Measurements from ENCODE around the gene PEX6. TPM values are rescaled to one million over a fixed set of nuclear protein-coding genes. Genes with fewer than 3 reads are reported as not detected.

Gene PEX6
- total and polyA plus RNA-seq, 2 of the 13 experiments (the other 11 are each of a cell fraction or from before 2014, with no cell fraction given) = 5.1 to 6.7 TPM

- 0 out of 2 replicates have a peak, but pooled peaks have one; percentile 15 for TF ChIP-seq ZHX1 (CRISPR knock-in tag; IDR thresholded peaks at IDR 0.05; ENCODE audit: low read depth)
- TF ChIP-seq NRL (CRISPR knock-in tag; IDR thresholded peaks at IDR 0.05; ENCODE audit: borderline replicate concordance) = 0 out of 2 replicates have a peak, but pooled peaks have one; percentile 44
- 0 out of 2 replicates have a peak, but pooled peaks have one; percentile 7 for TF ChIP-seq ZNF142 (CRISPR knock-in tag; IDR thresholded peaks at IDR 0.05)
- peak; percentile 80; the same call in 1 of the 2 replicates for TF ChIP-seq ZNF567 (CRISPR knock-in tag; IDR thresholded peaks at IDR 0.05; ENCODE audit: borderline replicate concordance)
- TF ChIP-seq SP5 (CRISPR knock-in tag; IDR thresholded peaks at IDR 0.05; ENCODE audit: borderline replicate concordance, low read depth) = no peak
- TF ChIP-seq, protein P1, sequence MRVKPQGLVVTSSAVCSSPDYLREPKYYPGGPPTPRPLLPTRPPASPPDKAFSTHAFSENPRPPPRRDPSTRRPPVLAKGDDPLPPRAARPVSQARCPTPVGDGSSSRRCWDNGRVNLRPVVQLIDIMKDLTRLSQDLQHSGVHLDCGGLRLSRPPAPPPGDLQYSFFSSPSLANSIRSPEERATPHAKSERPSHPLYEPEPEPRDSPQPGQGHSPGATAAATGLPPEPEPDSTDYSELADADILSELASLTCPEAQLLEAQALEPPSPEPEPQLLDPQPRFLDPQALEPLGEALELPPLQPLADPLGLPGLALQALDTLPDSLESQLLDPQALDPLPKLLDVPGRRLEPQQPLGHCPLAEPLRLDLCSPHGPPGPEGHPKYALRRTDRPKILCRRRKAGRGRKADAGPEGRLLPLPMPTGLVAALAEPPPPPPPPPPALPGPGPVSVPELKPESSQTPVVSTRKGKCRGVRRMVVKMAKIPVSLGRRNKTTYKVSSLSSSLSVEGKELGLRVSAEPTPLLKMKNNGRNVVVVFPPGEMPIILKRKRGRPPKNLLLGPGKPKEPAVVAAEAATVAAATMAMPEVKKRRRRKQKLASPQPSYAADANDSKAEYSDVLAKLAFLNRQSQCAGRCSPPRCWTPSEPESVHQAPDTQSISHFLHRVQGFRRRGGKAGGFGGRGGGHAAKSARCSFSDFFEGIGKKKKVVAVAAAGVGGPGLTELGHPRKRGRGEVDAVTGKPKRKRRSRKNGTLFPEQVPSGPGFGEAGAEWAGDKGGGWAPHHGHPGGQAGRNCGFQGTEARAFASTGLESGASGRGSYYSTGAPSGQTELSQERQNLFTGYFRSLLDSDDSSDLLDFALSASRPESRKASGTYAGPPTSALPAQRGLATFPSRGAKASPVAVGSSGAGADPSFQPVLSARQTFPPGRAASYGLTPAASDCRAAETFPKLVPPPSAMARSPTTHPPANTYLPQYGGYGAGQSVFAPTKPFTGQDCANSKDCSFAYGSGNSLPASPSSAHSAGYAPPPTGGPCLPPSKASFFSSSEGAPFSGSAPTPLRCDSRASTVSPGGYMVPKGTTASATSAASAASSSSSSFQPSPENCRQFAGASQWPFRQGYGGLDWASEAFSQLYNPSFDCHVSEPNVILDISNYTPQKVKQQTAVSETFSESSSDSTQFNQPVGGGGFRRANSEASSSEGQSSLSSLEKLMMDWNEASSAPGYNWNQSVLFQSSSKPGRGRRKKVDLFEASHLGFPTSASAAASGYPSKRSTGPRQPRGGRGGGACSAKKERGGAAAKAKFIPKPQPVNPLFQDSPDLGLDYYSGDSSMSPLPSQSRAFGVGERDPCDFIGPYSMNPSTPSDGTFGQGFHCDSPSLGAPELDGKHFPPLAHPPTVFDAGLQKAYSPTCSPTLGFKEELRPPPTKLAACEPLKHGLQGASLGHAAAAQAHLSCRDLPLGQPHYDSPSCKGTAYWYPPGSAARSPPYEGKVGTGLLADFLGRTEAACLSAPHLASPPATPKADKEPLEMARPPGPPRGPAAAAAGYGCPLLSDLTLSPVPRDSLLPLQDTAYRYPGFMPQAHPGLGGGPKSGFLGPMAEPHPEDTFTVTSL (CRISPR knock-in tag; IDR thresholded peaks at IDR 0.05; ENCODE audit: borderline replicate concordance) = no peak
- 0 out of 2 replicates have a peak, but pooled peaks have one; percentile 9 for TF ChIP-seq TBX2 (CRISPR knock-in tag; IDR thresholded peaks at IDR 0.05; ENCODE audit: borderline replicate concordance)
- TF ChIP-seq MAZ (IDR thresholded peaks at IDR 0.05; ENCODE audit: borderline replicate concordance, low read depth, low read length) = no peak
- TF ChIP-seq MAZ (CRISPR knock-in tag; IDR thresholded peaks at IDR 0.05; ENCODE audit: low read depth) = peak; percentile 9; the same call in 1 of the 2 replicates
- no peak for TF ChIP-seq ZNF275 (CRISPR knock-in tag; IDR thresholded peaks at IDR 0.05; ENCODE audit: borderline replicate concordance)
- TF ChIP-seq ZNF782 (CRISPR knock-in tag; IDR thresholded peaks at IDR 0.05; ENCODE audit: borderline replicate concordance) = 0 out of 2 replicates have a peak, but pooled peaks have one; percentile 20
Observed at GRCh38 chr6:43013097-43013842, 34.3 kb upstream of the PEX6 start (continued).

Measured in HepG2 (cell line).